NCI-H1105 treated with DMSO at 0.1 percent for 48 hours (cell line): ENCODE measurements around the gene PARVB.
"Not testable (repeated sequence)": the region's sequence is repeated elsewhere in the genome, so short reads cannot be mapped to it uniquely, and the experiment has no call there.

Source experiments
- DNase-seq: peaks from one replicate; lab custom pipeline; 2025; lab: John Stamatoyannopoulos, UW

PARVB gene

DNA sequence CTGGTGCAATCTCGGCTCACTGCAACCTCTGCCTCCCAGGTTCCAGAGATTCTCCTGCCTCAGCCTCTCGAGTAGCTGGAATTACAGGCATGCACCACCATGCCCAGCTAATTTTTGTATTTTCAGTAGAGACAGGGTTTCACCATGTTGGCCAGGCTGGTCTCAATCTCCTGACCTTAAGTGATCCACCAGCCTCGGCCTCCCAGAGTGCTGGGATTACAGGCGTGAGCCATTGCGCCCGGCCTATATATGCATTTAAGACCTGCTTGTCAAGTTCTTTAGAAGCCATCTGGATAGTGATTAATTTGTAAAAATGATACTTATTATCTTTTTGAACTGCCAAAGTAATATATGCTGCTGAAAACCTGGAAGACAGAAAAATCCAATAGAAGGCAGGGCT is 86.6 kb downstream of the PARVB start:
- not testable (repeated sequence) for DNase-seq

DNA sequence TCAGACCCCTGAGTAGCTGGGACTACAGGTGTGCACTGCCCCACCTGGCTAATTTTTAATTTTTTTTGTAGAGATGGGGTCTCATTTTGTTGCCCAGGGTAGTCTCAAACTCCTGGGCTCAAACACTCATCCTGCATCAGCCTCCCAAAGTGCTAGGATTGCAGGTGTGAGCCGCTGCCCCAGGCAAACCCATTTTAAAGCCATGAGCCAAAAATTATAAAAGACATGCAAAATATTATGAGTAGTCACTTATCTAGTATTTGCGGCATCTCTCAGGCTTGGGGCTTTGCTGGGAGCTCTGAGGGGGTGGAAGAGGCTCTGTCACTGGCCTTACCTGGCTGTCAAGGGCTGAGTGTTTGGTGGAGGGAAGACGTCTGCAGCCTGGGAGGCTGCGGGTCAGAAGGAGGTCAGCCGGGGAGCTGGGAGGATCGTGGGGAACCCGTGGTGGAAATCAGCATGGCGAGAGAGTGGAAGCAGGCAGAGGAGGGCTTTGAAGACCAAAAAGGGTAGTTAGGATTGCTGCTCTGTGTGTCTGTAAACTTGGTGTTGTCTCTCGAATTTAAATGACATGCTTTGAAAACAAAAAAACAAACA is 87.6 kb downstream of the PARVB start:
- no peak for DNase-seq

DNA sequence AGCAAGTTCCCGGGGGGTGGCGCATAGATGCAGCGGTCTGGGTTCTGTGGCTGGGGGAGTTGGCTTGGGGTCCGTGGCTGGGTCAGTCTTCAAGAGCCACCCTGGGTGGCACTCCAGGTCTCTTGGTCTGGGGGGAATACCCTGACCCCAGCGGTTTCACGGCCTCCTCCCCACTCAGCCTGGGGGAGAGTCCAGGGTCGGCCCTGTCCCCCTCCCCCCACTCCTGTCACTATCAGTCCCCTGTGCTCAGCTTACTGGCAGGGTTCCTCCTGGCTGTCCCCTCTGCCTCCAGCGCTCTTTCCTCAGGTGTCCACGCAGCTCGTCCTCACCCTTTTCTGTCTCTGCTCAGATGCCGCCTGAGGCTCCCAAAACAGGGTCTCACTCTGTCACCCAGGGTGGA is 88.1 kb downstream of the PARVB start:
- no peak for DNase-seq

DNA sequence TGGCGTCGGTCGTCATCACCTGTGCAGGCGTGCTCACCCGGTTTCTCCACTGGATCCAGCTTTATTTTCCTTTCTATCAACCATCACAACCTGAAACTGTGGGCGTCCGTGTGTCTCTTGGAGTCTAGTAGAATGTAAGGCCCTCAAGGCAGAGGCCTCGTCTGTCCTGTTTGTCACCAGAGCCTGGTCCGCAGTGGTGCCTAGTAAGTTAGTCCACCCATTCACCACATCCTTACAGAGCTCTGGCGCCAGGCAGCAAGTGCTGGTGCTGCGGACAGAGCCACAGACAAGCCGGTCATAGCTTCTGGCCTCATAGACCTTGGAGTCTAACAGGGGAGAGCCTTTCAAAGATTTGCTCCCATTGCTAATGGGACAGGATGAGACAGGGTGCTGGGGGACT is 92.2 kb downstream of the PARVB start:
- DNase-seq: no peak

DNA sequence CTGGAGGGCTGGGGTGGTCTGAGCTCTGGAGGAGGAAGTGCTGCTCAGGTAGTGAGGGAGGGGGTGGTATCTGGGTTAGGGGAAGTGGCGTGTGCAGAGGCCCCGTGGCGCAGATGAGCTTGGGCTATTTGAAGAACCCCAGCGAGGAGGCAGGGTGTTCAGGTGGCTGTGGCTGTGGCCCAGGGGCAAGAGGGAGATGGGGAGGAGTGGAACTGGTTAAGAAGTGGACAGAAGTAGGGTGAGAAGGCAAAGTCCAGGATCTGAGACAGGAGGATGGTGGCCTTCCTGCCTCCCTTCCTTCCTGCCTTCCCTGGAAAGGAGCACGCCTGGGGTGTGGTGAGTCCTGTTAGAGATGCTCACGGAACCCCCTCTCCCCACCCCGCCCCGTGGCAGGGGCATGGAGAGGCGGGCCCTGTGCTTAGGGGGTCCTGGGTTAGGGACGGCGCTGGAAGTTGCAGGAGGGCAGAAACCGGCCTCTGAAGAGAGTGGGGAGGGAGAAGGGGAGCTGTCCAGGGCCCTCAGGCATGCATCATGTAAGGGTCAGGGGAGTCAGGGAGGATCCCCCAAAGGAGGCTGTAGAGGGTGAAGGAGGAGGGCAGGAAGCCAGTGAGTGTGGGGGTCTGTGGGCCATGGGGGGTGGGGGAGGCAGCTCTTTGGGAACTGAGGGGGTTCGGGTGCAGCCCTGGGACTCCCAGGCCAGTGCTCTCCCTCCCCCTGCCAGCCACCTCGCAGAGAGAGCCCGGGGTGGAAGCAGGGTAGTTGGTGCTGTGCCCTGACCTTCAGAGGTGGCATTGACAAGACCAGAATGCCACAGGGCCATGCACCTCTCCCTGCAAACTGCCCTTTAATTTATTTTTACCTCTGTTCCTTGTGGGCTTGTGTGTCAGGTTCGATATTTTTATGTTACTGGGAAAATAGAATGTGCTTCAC is 92.9 kb downstream of the PARVB start:
- DNase-seq: no peak

DNA sequence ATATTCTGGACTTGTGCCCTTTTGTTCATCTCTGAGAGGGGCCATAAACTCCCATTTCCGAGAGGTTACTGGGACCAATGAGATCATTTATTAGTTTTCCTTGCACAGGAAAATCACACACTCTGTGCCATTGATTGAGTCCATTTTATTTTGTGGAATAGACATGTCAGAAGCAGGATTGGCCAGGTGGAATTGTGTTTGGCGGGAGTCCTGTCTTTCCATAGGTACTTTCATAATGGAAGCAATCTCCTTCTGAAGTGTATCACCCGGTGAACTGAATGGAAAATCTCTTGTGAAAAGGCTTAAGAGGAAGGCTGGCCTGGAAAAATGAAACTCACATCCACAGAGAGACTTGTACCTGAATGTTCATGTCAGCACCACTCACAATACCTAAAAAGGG is 93.6 kb downstream of the PARVB start:
- DNase-seq: no peak

DNA sequence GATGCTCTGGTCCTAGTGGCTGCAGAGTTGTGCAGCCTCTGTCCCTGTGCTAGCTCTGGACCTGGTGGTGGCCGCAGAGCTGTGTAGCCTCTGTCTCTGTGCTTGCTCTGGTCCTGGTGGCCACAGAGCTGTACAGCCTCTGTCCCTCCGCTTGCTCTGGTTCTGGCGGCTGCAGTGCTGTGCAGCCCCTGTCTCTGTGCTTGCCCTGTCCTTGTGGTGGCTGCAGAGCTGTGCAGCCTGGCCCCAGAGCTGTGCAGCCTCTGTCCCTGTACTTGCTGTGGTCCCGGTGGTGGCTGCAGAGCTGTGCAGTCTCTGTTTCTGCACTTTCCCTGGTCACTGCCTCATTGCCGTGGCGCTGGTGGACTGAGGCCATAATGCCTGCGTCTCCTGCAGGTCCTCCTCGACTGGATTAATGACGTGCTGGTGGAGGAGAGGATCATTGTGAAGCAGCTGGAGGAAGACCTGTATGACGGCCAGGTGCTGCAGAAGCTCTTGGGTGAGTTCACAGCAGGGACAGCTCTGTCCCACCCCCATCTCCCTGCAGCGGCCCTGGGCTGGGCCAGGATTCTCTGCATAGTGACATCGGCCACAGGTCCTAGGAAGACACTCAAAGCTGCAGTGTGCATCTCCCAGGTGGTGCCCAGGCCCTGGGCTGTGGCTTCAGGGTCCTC is 94.7 kb downstream of the PARVB start:
- no peak for DNase-seq

DNA sequence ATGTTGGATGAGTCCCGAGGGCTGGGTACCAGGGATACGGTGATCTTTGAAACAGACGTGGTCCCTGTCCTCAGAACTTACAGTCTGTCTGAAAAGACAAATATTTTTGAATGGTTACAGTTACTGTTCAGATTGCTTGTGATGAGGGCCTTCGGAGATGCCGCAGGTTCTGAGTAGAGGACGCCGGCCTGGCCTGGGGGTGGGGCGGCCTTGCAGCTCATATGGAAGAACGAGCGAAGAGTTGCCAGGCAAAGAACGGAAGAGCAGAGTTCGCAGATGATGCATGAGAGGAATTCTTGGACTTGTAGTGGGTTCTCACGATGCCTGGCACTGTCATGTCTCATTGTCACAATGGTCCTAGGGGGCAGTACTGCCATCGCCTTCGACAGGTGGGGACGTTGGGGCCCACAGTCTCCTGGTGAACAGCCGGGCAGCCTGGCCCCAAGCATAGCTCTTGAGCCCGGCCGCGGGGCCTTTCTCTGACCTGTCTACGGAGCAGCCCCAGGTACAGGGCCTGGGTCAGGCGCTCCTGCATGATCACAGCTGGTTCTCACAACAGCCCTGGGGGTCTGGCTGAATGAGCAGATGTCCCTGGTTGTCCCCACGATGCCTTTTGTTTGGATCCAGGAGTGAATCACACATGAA is 95.7 kb downstream of the PARVB start:
- no peak for DNase-seq

DNA sequence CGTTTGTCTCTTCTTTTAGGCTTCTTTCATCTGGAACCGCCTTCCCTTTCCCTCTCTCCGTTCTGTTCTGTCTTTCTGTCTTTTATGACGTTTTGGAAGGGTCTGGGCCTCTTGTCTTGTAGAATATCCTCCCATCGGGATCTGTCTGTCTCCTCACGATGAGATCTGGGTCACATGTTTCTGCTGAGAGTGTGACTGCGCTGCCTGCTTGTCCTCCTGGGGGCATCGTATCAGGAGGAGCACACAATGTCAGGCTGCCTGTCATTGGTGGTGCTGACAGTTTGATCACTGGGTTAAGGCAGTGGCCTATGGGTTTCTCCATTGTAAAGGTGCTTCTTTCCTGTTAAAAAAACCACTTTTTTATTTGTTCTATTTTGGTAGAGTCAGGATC is 96.2 kb downstream of the PARVB start:
- DNase-seq: no peak

DNA sequence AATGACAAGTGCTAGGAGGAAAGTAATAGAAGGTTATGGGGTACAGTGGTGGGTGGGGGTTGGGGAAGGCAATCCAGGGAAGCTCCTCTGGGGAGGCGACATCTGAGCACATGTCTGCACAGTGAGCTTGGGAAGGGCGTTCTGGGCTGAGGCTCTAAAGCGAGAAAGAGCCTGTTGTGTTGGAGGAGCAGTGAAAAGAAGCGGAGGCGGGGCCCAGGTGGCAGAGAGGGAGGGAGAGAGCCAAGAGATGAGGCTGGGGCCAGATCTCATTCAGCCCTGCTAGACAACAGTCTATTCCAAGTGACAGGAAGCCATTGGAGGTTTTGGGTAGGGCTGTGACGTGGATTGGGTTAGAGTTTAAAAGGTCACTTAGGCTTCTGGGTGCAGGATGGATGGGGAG is 101.3 kb downstream of the PARVB start:
- DNase-seq: no peak

DNA sequence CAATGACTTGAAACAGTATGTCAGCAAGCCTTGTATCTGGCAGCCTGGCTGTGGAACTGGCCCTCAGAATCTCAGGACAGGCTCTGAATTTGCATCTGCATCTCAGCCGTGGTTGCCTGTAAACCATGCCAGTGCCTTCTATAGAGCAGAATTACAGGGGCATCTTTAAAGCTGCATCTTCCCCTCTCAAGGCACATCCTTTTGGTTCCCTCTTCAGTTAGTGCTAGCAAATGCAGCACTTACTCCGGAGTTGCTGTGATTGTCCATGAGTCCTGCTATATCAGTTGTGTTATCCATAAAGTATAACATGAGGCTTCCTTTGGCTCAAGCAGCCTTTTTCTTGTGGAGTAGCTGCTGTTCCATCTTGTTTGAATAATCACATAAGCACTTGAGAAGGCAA is 102.7 kb downstream of the PARVB start:
- DNase-seq: no peak

DNA sequence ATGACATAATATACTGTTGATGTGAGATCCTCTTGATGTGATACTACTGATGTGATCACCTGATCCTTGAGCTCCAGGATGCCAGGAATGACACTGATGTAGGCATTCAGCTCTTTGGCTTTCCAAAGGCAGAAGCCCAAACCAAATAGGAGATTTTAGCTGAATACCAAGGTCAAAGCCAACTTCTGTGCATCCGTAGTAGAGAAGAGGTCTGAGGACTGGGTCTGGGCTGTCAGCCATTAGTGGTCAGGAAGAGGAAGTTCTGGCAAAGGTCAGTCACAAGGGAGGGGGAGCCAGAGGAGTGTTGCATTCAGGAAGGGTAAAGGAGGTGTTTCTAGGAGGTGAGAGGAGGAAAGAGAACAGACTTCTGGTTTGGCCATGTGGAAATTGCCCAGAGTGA is 103.3 kb downstream of the PARVB start:
- DNase-seq: no peak

DNA sequence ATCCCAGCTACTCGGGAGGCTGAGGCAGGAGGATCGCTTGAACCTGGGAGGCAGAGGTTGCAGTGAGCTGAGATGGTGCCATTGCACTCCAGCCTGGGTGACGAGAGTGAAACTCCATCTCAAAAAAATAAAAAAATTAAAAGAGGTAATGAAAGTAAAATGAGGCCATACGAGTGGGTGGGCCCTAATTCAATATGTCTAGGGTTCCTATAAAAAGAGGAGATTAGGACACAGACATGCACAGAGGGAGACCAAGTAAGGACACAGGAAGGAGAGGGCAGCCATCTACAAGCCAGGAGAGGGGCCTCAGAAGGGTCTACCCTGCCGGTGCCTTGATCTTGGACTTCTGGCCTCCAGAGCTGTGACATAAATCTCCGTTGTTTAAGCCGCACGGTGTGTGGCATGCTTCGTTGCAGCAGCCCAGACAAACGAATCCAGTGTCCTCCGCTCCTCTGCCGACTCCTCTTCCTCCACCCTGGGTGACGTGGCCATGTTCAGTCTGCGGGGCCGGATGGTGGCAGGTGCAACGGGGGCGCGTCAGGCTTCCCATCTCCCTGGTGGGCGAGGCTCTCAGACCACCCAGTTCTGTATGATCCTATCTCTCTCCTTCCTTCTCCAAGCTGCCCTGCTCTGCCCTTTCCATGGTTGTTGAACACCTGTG is 105.0 kb downstream of the PARVB start:
- DNase-seq: no peak

DNA sequence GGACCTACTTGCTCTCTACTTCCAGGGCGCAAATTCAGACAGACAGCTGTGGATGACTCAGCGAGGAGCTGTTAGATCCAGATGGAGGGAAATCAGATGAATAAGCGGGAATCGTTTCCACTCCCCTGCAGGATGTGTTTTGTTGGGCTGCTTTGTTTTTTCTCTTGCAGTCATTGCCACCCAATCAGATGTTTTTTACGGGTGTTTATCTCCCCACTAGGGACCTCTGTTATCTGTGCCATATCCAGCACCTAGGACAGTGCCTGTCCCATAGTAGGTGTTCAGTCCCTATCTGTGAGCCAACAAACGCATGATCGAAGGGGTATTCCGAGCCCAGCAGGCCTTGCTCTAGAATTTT is 105.5 kb downstream of the PARVB start:
- DNase-seq: no peak

DNA sequence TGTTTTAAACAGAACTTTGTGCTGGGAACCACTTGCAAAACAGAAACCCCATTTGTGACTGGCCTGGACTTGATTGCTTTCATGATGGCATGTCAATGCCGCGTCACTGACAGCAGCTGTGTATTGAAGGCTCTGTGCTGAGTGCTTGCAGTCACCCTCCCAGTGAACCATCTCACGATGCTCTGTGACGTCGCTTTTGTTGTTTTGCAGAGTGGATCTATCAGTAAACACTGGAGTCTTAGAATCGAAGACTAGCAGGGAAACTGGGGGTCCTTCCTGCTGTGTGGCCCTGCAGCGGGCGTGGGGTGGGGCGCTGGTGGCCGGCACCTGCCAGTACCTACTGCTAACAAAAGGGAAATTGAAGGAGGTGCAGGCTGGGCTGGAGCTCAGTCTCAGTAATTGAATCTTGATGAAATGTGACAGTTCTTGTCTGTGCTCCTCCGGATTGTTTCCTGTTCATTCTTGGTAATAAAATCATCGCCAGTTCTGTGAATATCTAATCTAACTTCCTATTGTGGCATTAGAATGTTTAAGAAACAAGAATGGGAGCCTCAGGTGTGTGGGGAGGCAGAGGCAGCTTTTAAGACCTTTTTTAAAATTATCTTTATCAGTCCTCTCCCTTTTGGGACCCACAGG is 106.1 kb downstream of the PARVB start:
- no peak for DNase-seq

DNA sequence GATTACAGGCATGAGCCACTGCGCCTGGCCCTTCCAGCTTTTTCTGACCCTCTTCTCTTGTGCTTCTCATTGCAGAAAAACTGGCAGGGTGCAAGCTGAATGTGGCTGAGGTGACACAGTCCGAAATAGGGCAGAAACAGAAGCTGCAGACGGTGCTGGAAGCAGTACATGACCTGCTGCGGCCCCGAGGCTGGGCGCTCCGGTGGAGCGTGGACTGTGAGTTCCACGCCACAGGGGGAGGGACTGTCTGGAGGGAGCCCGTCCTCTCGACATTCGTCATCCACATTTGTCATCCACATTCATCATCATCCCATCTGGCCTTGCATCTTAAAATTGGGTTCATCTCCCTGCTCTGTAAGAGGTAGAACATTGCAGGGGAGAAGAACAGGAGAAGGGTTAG is 107.3 kb downstream of the PARVB start:
- DNase-seq: no peak

DNA sequence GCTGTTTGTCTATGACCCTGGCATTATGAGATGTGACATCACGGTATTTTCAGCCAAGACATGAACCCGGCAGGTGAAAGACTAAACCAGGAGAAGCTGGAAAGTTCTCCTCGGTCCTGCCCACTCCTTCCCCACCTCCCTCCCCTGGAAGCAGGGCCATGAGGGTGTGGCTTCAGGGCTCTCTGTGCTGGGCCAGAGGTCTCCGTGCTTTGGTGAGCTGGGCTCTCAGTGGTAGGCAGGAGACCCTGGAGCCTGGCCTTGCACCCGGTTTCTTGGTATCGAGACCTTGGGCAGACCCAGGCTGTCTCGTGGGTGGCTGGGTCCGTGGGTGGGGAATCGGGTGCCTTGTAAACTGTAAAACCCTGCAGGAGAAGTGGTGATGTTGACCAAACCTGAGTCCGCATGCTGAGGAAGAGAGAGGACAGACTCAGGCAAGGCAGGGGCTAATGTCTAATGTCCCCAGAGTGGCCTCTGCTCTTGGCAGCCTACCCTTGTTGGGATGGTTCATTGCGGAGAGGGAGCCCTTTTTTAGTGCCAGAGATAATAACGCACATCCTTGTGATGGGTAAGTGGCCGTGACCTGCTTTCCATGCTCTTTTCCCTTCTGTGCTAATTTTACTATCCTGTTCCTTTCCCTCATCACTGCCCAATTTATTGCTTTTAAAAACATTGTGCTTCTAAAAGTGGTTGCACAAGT is 108.0 kb downstream of the PARVB start:
- no peak for DNase-seq

DNA sequence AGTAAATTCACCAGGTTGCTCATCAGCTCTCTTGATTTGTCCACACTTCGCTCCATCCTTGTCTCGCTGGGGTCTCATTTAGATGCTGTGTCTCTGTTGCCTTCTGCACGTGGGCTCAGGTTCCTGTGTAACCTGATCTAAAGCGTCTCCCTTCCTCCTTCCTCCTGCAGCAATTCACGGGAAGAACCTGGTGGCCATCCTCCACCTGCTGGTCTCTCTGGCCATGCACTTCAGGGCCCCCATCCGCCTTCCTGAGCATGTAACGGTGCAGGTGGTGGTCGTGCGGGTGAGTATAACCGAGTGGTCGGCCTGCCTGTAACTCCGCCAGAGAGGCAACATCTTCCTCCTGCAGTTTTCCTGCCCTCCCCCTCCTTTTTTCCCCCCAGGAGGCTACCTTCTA is 108.6 kb downstream of the PARVB start:
- no peak for DNase-seq

DNA sequence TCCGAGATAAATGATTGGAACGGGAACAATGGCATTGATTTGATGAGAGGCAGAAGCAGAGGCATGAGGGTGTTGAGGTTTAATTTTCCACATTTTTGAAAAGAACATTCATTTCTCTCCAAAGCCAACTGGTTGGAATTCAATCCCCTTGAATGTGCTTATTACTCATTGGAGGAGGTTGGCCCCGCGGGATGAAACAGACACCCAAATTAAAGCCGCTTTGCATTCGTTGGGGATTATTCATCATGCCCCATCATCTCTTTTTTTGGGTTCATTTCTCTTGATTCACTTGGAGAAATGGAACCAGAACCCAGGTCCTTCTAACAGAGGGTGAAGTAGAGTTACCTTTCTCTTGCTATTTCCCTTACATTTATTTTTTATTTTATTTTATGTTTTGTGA is 109.1 kb downstream of the PARVB start:
- DNase-seq: no peak

DNA sequence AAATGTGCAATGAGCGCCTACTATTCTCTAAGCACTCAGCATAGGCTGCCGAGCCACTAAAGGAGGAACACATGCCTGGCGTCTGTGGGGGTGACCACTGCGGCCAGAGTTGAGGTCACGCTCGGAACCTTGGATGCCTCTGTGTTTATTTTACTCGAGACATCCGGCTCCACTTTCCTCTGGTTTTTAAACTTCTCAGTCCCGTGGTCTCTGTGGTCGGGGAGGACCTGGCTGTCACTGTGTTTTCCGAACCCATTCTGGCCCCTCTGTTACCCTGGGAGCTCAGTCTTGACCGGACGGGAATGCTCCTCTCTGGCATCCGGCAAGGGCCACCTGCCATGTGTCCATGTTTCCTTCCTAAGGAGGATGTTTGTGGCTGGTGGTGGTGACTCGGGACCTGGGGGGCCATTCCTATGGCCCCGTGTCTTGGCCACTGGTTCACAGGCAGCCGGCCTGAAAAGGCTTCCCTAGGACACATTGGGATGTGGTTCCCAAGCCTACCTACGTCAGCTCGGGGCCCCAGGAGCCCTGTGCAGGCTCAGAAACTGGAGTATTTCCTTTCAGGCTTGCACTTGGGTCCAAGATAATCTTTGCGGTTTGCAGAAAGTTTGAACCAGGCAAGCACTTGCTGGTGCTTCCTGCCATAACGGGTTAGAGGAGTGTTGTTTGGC is 109.9 kb downstream of the PARVB start:
- DNase-seq: no peak

DNA sequence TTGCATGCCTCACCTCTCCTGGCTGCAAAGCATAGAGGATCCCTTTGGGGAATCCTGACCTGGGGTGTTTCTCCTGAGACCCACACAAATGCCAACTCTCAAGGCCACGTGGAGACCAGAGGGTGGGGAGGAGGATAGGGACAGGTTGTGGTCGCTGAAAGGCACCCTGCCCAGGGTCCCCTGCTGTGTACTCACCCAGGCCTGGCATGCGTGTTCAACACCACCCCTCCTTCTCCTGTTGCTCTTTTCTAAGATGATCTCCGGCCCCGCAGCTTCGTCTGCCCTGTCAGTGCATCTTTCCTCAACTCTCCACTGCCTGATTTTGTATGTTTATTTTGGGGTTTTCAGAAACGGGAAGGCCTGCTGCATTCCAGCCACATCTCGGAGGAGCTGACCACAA is 112.0 kb downstream of the PARVB start:
- no peak for DNase-seq
